SK-N-SH (cell line): ENCODE measurements around the gene MB21D2. TPM values are rescaled to one million over a fixed set of nuclear protein-coding genes. Genes with fewer than 3 reads are reported as not detected.
A peak's percentile ranks its signal among the peaks of the same experiment; 100 is the strongest.

ENCODE experiments used
- CTCF ChIA-PET: fragments of 300-600, 350-600 bp; formaldehyde crosslinking; extraction: SDS; loops from one replicate; lab custom pipeline; 2021; lab: Yijun Ruan, JAX
- POLR2A ChIA-PET: fragments of 350-600 bp; sonication (Branson Sonifier 250); formaldehyde crosslinking; extraction: SDS; loops from one replicate; lab custom pipeline; 2020; ENCODE audit warnings: antibody characterized with exemption, inconsistent platforms; lab: Yijun Ruan, JAX
- DNase-seq: peaks from one replicate; pipeline ENCODE4 v3.0.0; 2012
- H2AFZ ChIP-seq: fragments of 200-600 bp; sonication (generic); 2 replicates; pipeline ENCODE4 v1.8.1; 2016; ENCODE audit warnings: antibody characterized with exemption, mild to moderate bottlenecking, low read depth
- H3F3A ChIP-seq: fragments of 200-600 bp; sonication (generic); replicated peaks from 2 replicates; pipeline ENCODE3; 2016; ENCODE audit warnings: antibody characterized with exemption, mild to moderate bottlenecking; ENCODE audit not compliant: insufficient read depth
- H3K27ac ChIP-seq, 2 experiments: fragments of 200-500 bp in 1 of 2; fragments of 200-600 bp in 1 of 2; sonication (Bioruptor generic) in 1 of 2; sonication (generic), shearing (Covaris generic) in 1 of 2; 2 replicates each; pipeline versions ENCODE4 v1.5.1 to v1.6.1; 2014 to 2016; ENCODE audit warnings: low read depth in 2 of 2, inconsistent platforms in 1 of 2, low read length in 1 of 2, mild to moderate bottlenecking in 1 of 2, mixed read lengths in 1 of 2
- H3K27me3 ChIP-seq: fragments of 200-600 bp; sonication (generic), shearing (Covaris generic); 2 replicates; pipeline ENCODE4 v1.6.1; 2016; ENCODE audit warnings: mixed run types; ENCODE audit not compliant: insufficient read depth
- H3K36me3 ChIP-seq, 2 experiments: fragments of 200-500 bp in 1 of 2; fragments of 200-600 bp in 1 of 2; sonication (Bioruptor generic) in 1 of 2; sonication (generic) in 1 of 2; replicated peaks in 1 of 2; 2 replicates each; pipeline versions ENCODE3 to v1.5.1; 2014 to 2016; ENCODE audit warnings: low read length in 1 of 2, mild to moderate bottlenecking in 1 of 2; ENCODE audit not compliant: insufficient read depth in 2 of 2, control insufficient read depth in 1 of 2
- H3K4me1 ChIP-seq, 2 experiments: fragments of 200-500 bp in 1 of 2; fragments of 200-600 bp in 1 of 2; sonication (Bioruptor generic) in 1 of 2; sonication (generic), shearing (Covaris generic) in 1 of 2; 2 replicates each; pipeline versions ENCODE4 v1.5.1 to v1.6.1; 2014 to 2016; ENCODE audit warnings: low read depth in 1 of 2, low read length in 1 of 2, mixed run types in 1 of 2; ENCODE audit not compliant: insufficient read depth in 2 of 2, control insufficient read depth in 1 of 2
- H3K4me2 ChIP-seq: fragments of 200-600 bp; sonication (generic), shearing (Covaris generic); 2 replicates; pipeline ENCODE4 v1.6.1; 2017; ENCODE audit warnings: mixed run types
- H3K4me3 ChIP-seq, 2 experiments: fragments of 200-500 bp in 1 of 2; fragments of 200-600 bp in 1 of 2; sonication (Bioruptor generic) in 1 of 2; sonication (generic), shearing (Covaris generic) in 1 of 2; 2 replicates each; pipeline versions ENCODE4 v1.5.1 to v1.8.1; 2014 to 2016; ENCODE audit warnings: low read depth in 2 of 2, inconsistent platforms in 1 of 2, low read length in 1 of 2, mild to moderate bottlenecking in 1 of 2, mixed read lengths in 1 of 2, moderate library complexity in 1 of 2
- H3K79me2 ChIP-seq: fragments of 200-600 bp; sonication (generic); 2 replicates; pipeline ENCODE4 v1.8.1; 2017; ENCODE audit warnings: mild to moderate bottlenecking; ENCODE audit not compliant: insufficient read depth
- H3K9ac ChIP-seq: fragments of 200-600 bp; sonication (generic); 2 replicates; pipeline ENCODE4 v1.6.1; 2017; ENCODE audit warnings: mixed run types
- H3K9me2 ChIP-seq: fragments of 200-600 bp; sonication (generic); 2 replicates; pipeline ENCODE4 v1.6.1; 2017; ENCODE audit warnings: mixed run types
- H3K9me3 ChIP-seq: fragments of 200-600 bp; sonication (generic); 2 replicates; pipeline ENCODE4 v1.6.1; 2017; ENCODE audit warnings: mixed run types, mild to moderate bottlenecking, moderate library complexity
- H4K20me1 ChIP-seq: fragments of 200-600 bp; sonication (generic); 2 replicates; pipeline ENCODE4 v1.6.1; 2017; ENCODE audit warnings: mild to moderate bottlenecking, mixed run types; ENCODE audit not compliant: insufficient read depth
- ELF1 ChIP-seq: IDR thresholded peaks from 2 replicates; pipeline ENCODE4 v1.4.0; 2012
- EP300 ChIP-seq, 2 experiments: IDR thresholded peaks; 2 replicates each; pipeline versions ENCODE4 v1.4.0 to v1.6.1; 2012; ENCODE audit warnings: borderline replicate concordance in 1 of 2, low read depth in 1 of 2, low read length in 1 of 2
- GATA2 ChIP-seq: sonication (generic); formaldehyde crosslinking; IDR thresholded peaks from 2 replicates; pipeline ENCODE4 v1.5.0; 2020; ENCODE audit warnings: mild to moderate bottlenecking, missing genetic modification reagents
- JUND ChIP-seq: IDR thresholded peaks from 2 replicates; pipeline ENCODE4 v1.4.0; 2012
- MEF2A ChIP-seq: IDR thresholded peaks from 2 replicates; pipeline ENCODE4 v1.4.0; 2012; ENCODE audit warnings: low read depth, borderline replicate concordance
- MXI1 ChIP-seq: IDR thresholded peaks from 2 replicates; pipeline ENCODE4 v1.6.1; 2012; ENCODE audit warnings: mild to moderate bottlenecking, low read depth, low read length, improper control_type of control experiment
- NRF1 ChIP-seq: IDR thresholded peaks from 2 replicates; pipeline ENCODE4 v1.6.1; 2012; ENCODE audit warnings: low read depth, mild to moderate bottlenecking, low read length
- POLR2AphosphoS5 ChIP-seq: IDR thresholded peaks from 2 replicates; pipeline ENCODE4 v1.6.1; 2012; ENCODE audit warnings: low read depth, low read length
- RAD21 ChIP-seq: IDR thresholded peaks from 2 replicates; pipeline ENCODE4 v1.6.1; 2012; ENCODE audit warnings: mild to moderate bottlenecking, low read length
- RCOR1 ChIP-seq: fragments of 150-350 bp; IDR thresholded peaks from 2 replicates; pipeline ENCODE4 v1.6.1; 2017; ENCODE audit warnings: antibody characterized with exemption, low read length
- RFX5 ChIP-seq: IDR thresholded peaks from 2 replicates; pipeline ENCODE4 v1.6.1; 2012; ENCODE audit warnings: mild to moderate bottlenecking, improper control_type of control experiment, low read length
- RXRA ChIP-seq: IDR thresholded peaks from 2 replicates; pipeline ENCODE4 v1.4.0; 2012; ENCODE audit warnings: low read depth, mild to moderate bottlenecking, borderline replicate concordance
- SIN3A ChIP-seq: IDR thresholded peaks from 2 replicates; pipeline ENCODE4 v1.6.1; 2012; ENCODE audit warnings: low read depth, mild to moderate bottlenecking, low read length, moderate library complexity, borderline replicate concordance
- TAF1 ChIP-seq: IDR thresholded peaks from 2 replicates; pipeline ENCODE4 v1.6.1; 2012; ENCODE audit warnings: low read depth, mild to moderate bottlenecking, low read length, moderate library complexity, borderline replicate concordance
- TCF12 ChIP-seq: IDR thresholded peaks from 2 replicates; pipeline ENCODE4 v1.4.0; 2012
- TEAD4 ChIP-seq: IDR thresholded peaks from 2 replicates; pipeline ENCODE4 v1.4.0; 2012; ENCODE audit warnings: mild to moderate bottlenecking, borderline replicate concordance; ENCODE audit not compliant: insufficient read depth
- WGBS: methylation state at CpG from one replicate; pipeline ENCODE4 v1.1.6; 2017; ENCODE audit warnings: low lambda C conversion rate; 5-methylcytosine and 5-hydroxymethylcytosine counted together
- polyA plus RNA-seq, 3 experiments: library from polyadenylated mRNA; depleted of rRNA; stranded (reverse); fragments of >200 nt; gene quantifications; 2 replicates each; pipeline ENCODE4 v1.2.3, GENCODE V29; 2012
- TF ChIP-seq, protein P1 (sequence below): IDR thresholded peaks from 2 replicates; pipeline ENCODE4 v1.4.0; 2012; ENCODE audit warnings: low read depth
- TF ChIP-seq, protein P2 (sequence below): fragments of 150-350 bp; IDR thresholded peaks from 2 replicates; pipeline ENCODE4 v1.6.1; 2016; ENCODE audit warnings: mild to moderate bottlenecking, low read depth, low read length
- TF ChIP-seq, protein P3 (sequence below): IDR thresholded peaks from 2 replicates; pipeline ENCODE4 v1.6.1; 2012; ENCODE audit warnings: mild to moderate bottlenecking, low read depth, low read length, moderate library complexity
- TF ChIP-seq, protein P4 (sequence below): IDR thresholded peaks from 2 replicates; pipeline ENCODE4 v1.4.0; 2012; ENCODE audit warnings: low read depth, borderline replicate concordance
- TF ChIP-seq, protein P5 (sequence below): fragments of 200-600 bp; sonication (generic); IDR thresholded peaks from 2 replicates; pipeline ENCODE4 v1.6.1; 2017; ENCODE audit warnings: antibody characterized with exemption, mild to moderate bottlenecking, moderate library complexity

Gene MB21D2
- polyA plus RNA-seq, 1 of the 3 experiments (the other 2 are of a cell fraction) = 12.7 TPM

DNA sequence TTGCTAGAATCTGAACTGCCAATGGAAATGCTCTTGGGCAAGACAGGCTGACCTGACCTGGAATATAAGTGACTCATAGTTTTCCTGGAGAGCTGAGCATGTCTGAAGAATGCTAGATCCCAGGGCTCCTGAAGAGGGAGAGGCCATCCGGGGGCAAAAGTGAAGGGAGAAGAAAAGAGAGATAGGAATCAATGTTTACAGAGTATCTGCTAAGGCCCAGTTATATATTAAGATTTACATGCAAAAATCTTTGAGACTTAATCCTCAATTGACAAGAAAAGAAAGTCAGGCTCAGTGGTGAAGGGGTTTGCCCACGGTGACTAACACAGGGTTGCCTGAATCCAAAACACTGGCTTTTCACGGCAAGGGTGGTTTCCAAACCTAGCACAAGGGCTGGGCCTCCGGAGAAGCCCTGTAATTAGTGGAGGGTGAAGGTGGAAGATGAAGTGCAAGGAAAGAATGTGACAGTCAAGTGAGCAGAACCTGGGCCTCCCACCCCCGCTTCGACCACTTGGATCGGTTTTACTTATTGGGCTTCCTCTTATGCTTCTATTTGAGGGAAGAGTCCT, 98.6 kb downstream of the MB21D2 start (continued):
- TF ChIP-seq RCOR1 (no peak), RAD21 (no peak), TAF1 (no peak), JUND (peak; percentile 83), RXRA (peak; percentile 95), TCF12 (peak; percentile 71), RFX5 (no peak), POLR2AphosphoS5 (peak; percentile 19; the same call in 1 of the 2 replicates), SIN3A (0 out of 2 replicates have a peak, but pooled peaks have one; percentile 25)
- TF ChIP-seq, protein P1, sequence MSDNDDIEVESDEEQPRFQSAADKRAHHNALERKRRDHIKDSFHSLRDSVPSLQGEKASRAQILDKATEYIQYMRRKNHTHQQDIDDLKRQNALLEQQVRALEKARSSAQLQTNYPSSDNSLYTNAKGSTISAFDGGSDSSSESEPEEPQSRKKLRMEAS = peak; percentile 37; the same call in 1 of the 2 replicates
- TF ChIP-seq, all 33 proteins: peak for 12

DNA sequence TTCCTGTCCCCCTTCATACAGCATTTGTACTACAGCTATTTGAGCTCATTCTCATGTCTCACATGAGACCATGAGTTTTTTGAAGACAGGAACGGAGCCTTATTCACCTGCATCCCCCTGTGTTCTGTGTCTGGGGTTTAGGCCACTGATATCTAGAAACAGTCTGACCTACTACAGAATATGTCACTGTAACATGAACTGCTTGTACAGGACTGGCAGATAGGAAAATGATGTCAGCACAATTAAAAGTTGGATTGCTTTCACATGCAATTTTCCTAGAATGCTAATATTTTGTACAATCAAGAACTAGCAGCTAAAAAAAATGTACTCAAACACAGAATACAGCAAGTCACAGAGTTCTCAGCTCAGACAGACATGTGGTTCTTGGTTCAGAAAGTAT, 99.5 kb downstream of the MB21D2 start:
- H3K4me3 ChIP-seq = no peak overlapping the region
- TF ChIP-seq, protein P2, sequence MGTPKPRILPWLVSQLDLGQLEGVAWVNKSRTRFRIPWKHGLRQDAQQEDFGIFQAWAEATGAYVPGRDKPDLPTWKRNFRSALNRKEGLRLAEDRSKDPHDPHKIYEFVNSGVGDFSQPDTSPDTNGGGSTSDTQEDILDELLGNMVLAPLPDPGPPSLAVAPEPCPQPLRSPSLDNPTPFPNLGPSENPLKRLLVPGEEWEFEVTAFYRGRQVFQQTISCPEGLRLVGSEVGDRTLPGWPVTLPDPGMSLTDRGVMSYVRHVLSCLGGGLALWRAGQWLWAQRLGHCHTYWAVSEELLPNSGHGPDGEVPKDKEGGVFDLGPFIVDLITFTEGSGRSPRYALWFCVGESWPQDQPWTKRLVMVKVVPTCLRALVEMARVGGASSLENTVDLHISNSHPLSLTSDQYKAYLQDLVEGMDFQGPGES = no peak
- TF ChIP-seq EP300 (IDR thresholded peaks at IDR 0.05; ENCODE audit: borderline replicate concordance in 1 of 2, low read depth in 1 of 2, low read length in 1 of 2) (no peak), GATA2 (CRISPR knock-in tag) (no peak), MEF2A (no peak), NRF1 (no peak), TEAD4 (no peak), RXRA (no peak), MXI1 (no peak), ELF1 (no peak), RFX5 (no peak)
- TF ChIP-seq, protein P3, sequence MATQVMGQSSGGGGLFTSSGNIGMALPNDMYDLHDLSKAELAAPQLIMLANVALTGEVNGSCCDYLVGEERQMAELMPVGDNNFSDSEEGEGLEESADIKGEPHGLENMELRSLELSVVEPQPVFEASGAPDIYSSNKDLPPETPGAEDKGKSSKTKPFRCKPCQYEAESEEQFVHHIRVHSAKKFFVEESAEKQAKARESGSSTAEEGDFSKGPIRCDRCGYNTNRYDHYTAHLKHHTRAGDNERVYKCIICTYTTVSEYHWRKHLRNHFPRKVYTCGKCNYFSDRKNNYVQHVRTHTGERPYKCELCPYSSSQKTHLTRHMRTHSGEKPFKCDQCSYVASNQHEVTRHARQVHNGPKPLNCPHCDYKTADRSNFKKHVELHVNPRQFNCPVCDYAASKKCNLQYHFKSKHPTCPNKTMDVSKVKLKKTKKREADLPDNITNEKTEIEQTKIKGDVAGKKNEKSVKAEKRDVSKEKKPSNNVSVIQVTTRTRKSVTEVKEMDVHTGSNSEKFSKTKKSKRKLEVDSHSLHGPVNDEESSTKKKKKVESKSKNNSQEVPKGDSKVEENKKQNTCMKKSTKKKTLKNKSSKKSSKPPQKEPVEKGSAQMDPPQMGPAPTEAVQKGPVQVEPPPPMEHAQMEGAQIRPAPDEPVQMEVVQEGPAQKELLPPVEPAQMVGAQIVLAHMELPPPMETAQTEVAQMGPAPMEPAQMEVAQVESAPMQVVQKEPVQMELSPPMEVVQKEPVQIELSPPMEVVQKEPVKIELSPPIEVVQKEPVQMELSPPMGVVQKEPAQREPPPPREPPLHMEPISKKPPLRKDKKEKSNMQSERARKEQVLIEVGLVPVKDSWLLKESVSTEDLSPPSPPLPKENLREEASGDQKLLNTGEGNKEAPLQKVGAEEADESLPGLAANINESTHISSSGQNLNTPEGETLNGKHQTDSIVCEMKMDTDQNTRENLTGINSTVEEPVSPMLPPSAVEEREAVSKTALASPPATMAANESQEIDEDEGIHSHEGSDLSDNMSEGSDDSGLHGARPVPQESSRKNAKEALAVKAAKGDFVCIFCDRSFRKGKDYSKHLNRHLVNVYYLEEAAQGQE = no peak
- TF ChIP-seq, protein P4, sequence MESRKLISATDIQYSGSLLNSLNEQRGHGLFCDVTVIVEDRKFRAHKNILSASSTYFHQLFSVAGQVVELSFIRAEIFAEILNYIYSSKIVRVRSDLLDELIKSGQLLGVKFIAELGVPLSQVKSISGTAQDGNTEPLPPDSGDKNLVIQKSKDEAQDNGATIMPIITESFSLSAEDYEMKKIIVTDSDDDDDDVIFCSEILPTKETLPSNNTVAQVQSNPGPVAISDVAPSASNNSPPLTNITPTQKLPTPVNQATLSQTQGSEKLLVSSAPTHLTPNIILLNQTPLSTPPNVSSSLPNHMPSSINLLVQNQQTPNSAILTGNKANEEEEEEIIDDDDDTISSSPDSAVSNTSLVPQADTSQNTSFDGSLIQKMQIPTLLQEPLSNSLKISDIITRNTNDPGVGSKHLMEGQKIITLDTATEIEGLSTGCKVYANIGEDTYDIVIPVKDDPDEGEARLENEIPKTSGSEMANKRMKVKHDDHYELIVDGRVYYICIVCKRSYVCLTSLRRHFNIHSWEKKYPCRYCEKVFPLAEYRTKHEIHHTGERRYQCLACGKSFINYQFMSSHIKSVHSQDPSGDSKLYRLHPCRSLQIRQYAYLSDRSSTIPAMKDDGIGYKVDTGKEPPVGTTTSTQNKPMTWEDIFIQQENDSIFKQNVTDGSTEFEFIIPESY = no peak
- TF ChIP-seq, protein P5, sequence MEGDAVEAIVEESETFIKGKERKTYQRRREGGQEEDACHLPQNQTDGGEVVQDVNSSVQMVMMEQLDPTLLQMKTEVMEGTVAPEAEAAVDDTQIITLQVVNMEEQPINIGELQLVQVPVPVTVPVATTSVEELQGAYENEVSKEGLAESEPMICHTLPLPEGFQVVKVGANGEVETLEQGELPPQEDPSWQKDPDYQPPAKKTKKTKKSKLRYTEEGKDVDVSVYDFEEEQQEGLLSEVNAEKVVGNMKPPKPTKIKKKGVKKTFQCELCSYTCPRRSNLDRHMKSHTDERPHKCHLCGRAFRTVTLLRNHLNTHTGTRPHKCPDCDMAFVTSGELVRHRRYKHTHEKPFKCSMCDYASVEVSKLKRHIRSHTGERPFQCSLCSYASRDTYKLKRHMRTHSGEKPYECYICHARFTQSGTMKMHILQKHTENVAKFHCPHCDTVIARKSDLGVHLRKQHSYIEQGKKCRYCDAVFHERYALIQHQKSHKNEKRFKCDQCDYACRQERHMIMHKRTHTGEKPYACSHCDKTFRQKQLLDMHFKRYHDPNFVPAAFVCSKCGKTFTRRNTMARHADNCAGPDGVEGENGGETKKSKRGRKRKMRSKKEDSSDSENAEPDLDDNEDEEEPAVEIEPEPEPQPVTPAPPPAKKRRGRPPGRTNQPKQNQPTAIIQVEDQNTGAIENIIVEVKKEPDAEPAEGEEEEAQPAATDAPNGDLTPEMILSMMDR = no peak
- ChIA-PET CTCF (interaction anchor here (1.5 to 5.7 kb wide), 5 partner anchors 14 to 239 kb away, joined by 3 to 138 read pairs (median 8); no protein-coding TSS in a partner anchor), POLR2A (no interaction called here)
- peaks cover 5% of the 10 kb centered on the region; the same call in 1 of the 2 replicates for H4K20me1 ChIP-seq
- H3K9ac ChIP-seq = no peak overlapping the region
- no peaks in the 10 kb centered on the region for H3K27me3 ChIP-seq
- H3K36me3 ChIP-seq = no peaks in the 10 kb centered on the region
- DNase-seq = no peak
- H2AFZ ChIP-seq = no peak overlapping the region
- peak overlapping the region in 1 of 2 experiments; percentile 63; a peak in 1 of 4 replicates for H3K27ac ChIP-seq
- no peaks in the 10 kb centered on the region for H3K9me2 ChIP-seq
- peaks cover 19% of the 10 kb centered on the region for H3F3A ChIP-seq
- peaks cover 31% of the 10 kb centered on the region for H3K79me2 ChIP-seq
- WGBS = 83% methylated on average over 1 of the region's 1 CpG
- H3K9me3 ChIP-seq = no peaks in the 10 kb centered on the region
- H3K4me2 ChIP-seq = no peak overlapping the region
- H3K4me1 ChIP-seq = peaks cover 2 to 8% of the 10 kb centered on the region in 2 experiments; a peak in 2 of 4 replicates
